Transverse colon (tissue), 4 donors: ENCODE measurements around the gene ARHGAP18.

Source experiments
- CTCF ChIP-seq, 5 experiments: fragments of 200-600 bp in 3 of 5; fragments of 450-650 bp in 2 of 5; sonication (generic) in 3 of 5; IDR thresholded peaks; 1 replicate in 2 of 5; 2 replicates in 3 of 5; pipeline ENCODE4 v1.5.1; 2016 to 2017; ENCODE audit warnings: antibody characterized with exemption in 5 of 5, inconsistent platforms in 3 of 5, mild to moderate bottlenecking in 2 of 5, moderate library complexity in 1 of 5
- EP300 ChIP-seq: sonication (generic); formaldehyde crosslinking; IDR thresholded peaks from one replicate; pipeline ENCODE4 v1.6.1; 2017; ENCODE audit warnings: antibody characterized with exemption, low read depth
- POLR2A ChIP-seq: fragments of 450-650 bp; IDR thresholded peaks from one replicate; pipeline ENCODE4 v1.6.1; 2016; ENCODE audit warnings: antibody characterized with exemption, mild to moderate bottlenecking, moderate library complexity
- POLR2AphosphoS5 ChIP-seq, 3 donors: sonication (generic); formaldehyde crosslinking; IDR thresholded peaks; one replicate each; pipeline ENCODE4 v1.6.1; 2016; ENCODE audit warnings: antibody characterized with exemption in 3 of 3

GRCh38 chr6:129691043-129691640 is 18.8 kb downstream of the ARHGAP18 start:
- no peak for TF ChIP-seq CTCF (IDR thresholded peaks at IDR 0.05)
- no peak for TF ChIP-seq POLR2A
- no peak for TF ChIP-seq EP300
- TF ChIP-seq POLR2AphosphoS5 (IDR thresholded peaks at IDR 0.05): no peak
